A549 treated with Mapracorat at 1 μM for 4 hours (cell line): ENCODE measurements around the gene MAP2K4. TPM values are rescaled to one million over a fixed set of nuclear protein-coding genes. Genes with fewer than 3 reads are reported as not detected.

Experiments used
- total RNA-seq: library from RNA; stranded (reverse); fragments of 200-300 nt; extraction: Qiagen RNA extraction; gene quantifications from 5 replicates; pipeline ENCODE4 v1.2.3, GENCODE V29; 2022

The MAP2K4 gene
- 27.2 to 33.7 TPM (median 32.0 TPM) in 5 replicates for total RNA-seq

GRCh38 chr17:12020642-12021622 is at the start of gene MAP2K4:
Gene MAP2K4, plus strand, starts transcription at chr17:12020877. Its CDS starts 10 bp downstream, at chr17:12020887.

GRCh38 chr17:11997147-11997971 is 23.3 kb upstream of the MAP2K4 start, which contains the start of gene ZNF18:
Gene ZNF18, minus strand, starts transcription at chr17:11997475. Its CDS starts 4,646 bp downstream, at chr17:11992829.

Other genes with a start within 250 kb of the MAP2K4 start
- gene ZNF18, start 23.4 kb upstream of the MAP2K4 start, total RNA-seq: 4.3 to 6.3 TPM (median 5.8 TPM) in 5 replicates